B cell (primary cell): Measurements from ENCODE around the gene TPK1. TPM values are rescaled to one million over a fixed set of nuclear protein-coding genes. Genes with fewer than 3 reads are reported as not detected.

Source experiments
- ATAC-seq: fragments of 200-7000 bp; cut with Tn5 transposase; one replicate; pipeline ENCODE4 v1.10.0; 2021; ENCODE audit warnings: low read depth, mild to moderate bottlenecking, moderate number of reproducible peaks, moderate library complexity
- CTCF ChIA-PET: fragments of 350-600 bp; sonication (Branson Sonifier 250); formaldehyde crosslinking; loops from one replicate; lab custom pipeline; 2021; ENCODE audit warnings: antibody characterized with exemption, inconsistent platforms; lab: Charles Lee
- POLR2A ChIA-PET: fragments of 350-600 bp; sonication (Branson Sonifier 250); formaldehyde crosslinking; loops from one replicate; lab custom pipeline; 2021; ENCODE audit warnings: antibody characterized with exemption; lab: Charles Lee
- DNase-seq: peaks from one replicate; pipeline ENCODE4 v3.0.0; 2013
- H2AFZ ChIP-seq: 2 replicates; pipeline ENCODE4 v1.6.1; 2012; ENCODE audit warnings: mild to moderate bottlenecking, low read depth, low read length; ENCODE audit not compliant: insufficient read depth, poor library complexity, severe bottlenecking
- H3K27ac ChIP-seq, 2 donors: 1 replicate in 1 of 2; 2 replicates in 1 of 2; pipeline ENCODE4 v1.5.1; 2012 to 2013; ENCODE audit warnings: low read length in 2 of 2, mild to moderate bottlenecking in 2 of 2, moderate library complexity in 1 of 2
- H3K27me3 ChIP-seq, 4 experiments: fragments of 200-600 bp in 1 of 4; sonication (generic) in 1 of 4; replicated peaks in 1 of 4; 1 replicate in 2 of 4; 2 replicates in 2 of 4; pipeline versions ENCODE4 v1.6.1 to v1.7.0; 2013 to 2016; ENCODE audit warnings: low read length in 3 of 4, mild to moderate bottlenecking in 2 of 4, mixed read lengths in 1 of 4, moderate library complexity in 1 of 4; ENCODE audit not compliant: insufficient read depth in 4 of 4, control insufficient read depth in 3 of 4; ENCODE audit errors: control extremely low read depth in 1 of 4
- H3K36me3 ChIP-seq, 2 experiments: replicated peaks in 1 of 2; 1 replicate in 1 of 2; 2 replicates in 1 of 2; pipeline versions ENCODE4 v1.6.1 to v1.7.1; 2013; ENCODE audit warnings: low read length in 1 of 2; ENCODE audit not compliant: insufficient read depth in 2 of 2, control insufficient read depth in 1 of 2; ENCODE audit errors: control extremely low read depth in 1 of 2, extremely low read depth in 1 of 2
- H3K4me1 ChIP-seq, 2 donors: fragments of 200-600 bp in 1 of 2; sonication (generic) in 1 of 2; 1 replicate in 1 of 2; 2 replicates in 1 of 2; pipeline versions ENCODE4 v1.5.1 to v1.6.1; 2013 to 2017; ENCODE audit warnings: low read length in 2 of 2; ENCODE audit not compliant: control insufficient read depth in 2 of 2, insufficient read depth in 2 of 2
- H3K4me2 ChIP-seq: replicated peaks from 2 replicates; pipeline ENCODE3; 2012; ENCODE audit warnings: mild to moderate bottlenecking, low read depth, low read length; ENCODE audit not compliant: poor library complexity, severe bottlenecking
- H3K4me3 ChIP-seq, 5 experiments: fragments of 200-600 bp in 1 of 5; sonication (generic) in 1 of 5; 1 replicate in 3 of 5; 2 replicates in 2 of 5; pipeline versions ENCODE4 v1.5.1 to v1.7.0; 2011 to 2016; ENCODE audit warnings: low read length in 4 of 5, mild to moderate bottlenecking in 4 of 5, low read depth in 2 of 5, control low read depth in 1 of 5, moderate library complexity in 1 of 5; ENCODE audit not compliant: insufficient read depth in 1 of 5; ENCODE audit errors: control extremely low read depth in 1 of 5, extremely low read depth in 1 of 5
- H3K79me2 ChIP-seq: fragments of 200-600 bp; sonication (generic); one replicate; pipeline ENCODE4 v1.6.0; 2016; ENCODE audit warnings: low read length; ENCODE audit not compliant: control insufficient read depth, insufficient read depth
- H3K9ac ChIP-seq: fragments of 200-600 bp; sonication (generic); 2 replicates; pipeline ENCODE4 v1.6.1; 2017; ENCODE audit warnings: mild to moderate bottlenecking, low read length, moderate library complexity
- H3K9me3 ChIP-seq, 3 donors: one replicate each; pipeline versions ENCODE4 v1.6.1 to v1.7.1; 2013; ENCODE audit warnings: low read length in 2 of 3; ENCODE audit not compliant: control insufficient read depth in 2 of 3, insufficient read depth in 1 of 3; ENCODE audit errors: control extremely low read depth in 1 of 3
- H4K20me1 ChIP-seq: 2 replicates; pipeline ENCODE4 v1.6.0; 2012; ENCODE audit warnings: mild to moderate bottlenecking, low read length; ENCODE audit not compliant: insufficient read depth, control insufficient read depth, poor library complexity, severe bottlenecking
- H3K27ac Mint-ChIP-seq: one replicate; pipeline ENCODE4 v1.8.0; 2021; ENCODE audit warnings: mixed read lengths
- H3K27me3 Mint-ChIP-seq: one replicate; pipeline ENCODE4 v1.8.0; 2021; ENCODE audit warnings: mixed read lengths
- H3K4me1 Mint-ChIP-seq: one replicate; pipeline ENCODE4 v1.8.0; 2021; ENCODE audit warnings: mixed read lengths
- H3K4me3 Mint-ChIP-seq: one replicate; pipeline ENCODE4 v1.8.0; 2021; ENCODE audit warnings: mixed read lengths
- H3K9me3 Mint-ChIP-seq: one replicate; pipeline ENCODE4 v1.8.0; 2022; ENCODE audit warnings: mixed read lengths; ENCODE audit not compliant: insufficient read depth
- EZH2 ChIP-seq: IDR thresholded peaks from 2 replicates; pipeline ENCODE4 v1.6.1; 2012; ENCODE audit warnings: borderline replicate concordance, low read depth, mild to moderate bottlenecking, moderate library complexity, low read length; ENCODE audit not compliant: insufficient read depth, poor library complexity, severe bottlenecking
- WGBS: methylation state at CpG from one replicate; pipeline ENCODE4 v1.1.5; 2013; ENCODE audit warnings: missing lambda C conversion rate; ENCODE audit not compliant: insufficient coverage; 5-methylcytosine and 5-hydroxymethylcytosine counted together
- intact Hi-C: fragments of 100-400 bp; cut with micrococcal nuclease; formaldehyde crosslinking; loops from one replicate; pipeline ENCODE4 v1.10.0; 2022
- polyA plus RNA-seq: library from polyadenylated mRNA; depleted of rRNA; stranded (reverse); fragments of >200 nt; gene quantifications from 2 replicates; pipeline ENCODE4 v1.2.3, GENCODE V29; 2012
- total RNA-seq, 2 donors: library from RNA; stranded (reverse); fragments of 120-200 nt in 1 of 2; gene quantifications; 1 replicate in 1 of 2; 2 replicates in 1 of 2; pipeline versions ENCODE4 v1.2.3 to v1.2.4, GENCODE V29; 2013 to 2022
- TF ChIP-seq, protein P1 (sequence below): fragments of 200-600 bp; IDR thresholded peaks from one replicate; pipeline ENCODE4 v1.8.0; 2022; ENCODE audit warnings: antibody characterized with exemption, mild to moderate bottlenecking

Gene TPK1
- total and polyA plus RNA-seq, 2 donors (not counting 1 experiment from before 2014, with no cell fraction given), result 13.7 to 26.4 TPM

DNA sequence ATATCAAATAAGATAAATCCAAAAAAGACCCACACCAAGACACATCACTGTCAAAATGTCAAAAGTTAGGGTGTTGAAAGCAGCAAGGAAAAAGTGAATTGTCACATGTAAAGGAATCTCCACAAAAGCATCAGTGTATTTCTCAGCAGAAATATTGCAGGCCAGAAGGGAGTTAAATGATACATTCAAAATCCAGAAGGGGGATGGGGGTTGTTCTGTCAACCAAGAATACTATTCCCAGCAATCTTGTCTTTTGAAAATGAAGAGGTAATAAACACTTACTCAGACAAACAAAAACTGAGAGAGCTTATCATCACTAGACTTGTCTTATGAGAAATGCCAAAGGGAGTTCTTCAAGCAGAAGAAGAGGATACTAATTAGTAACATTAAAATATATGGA, 241.3 kb downstream of the TPK1 start:
- ATAC-seq (no peak), DNase-seq (no peak)
- H3K27me3 Mint-ChIP-seq, result no peaks in the 10 kb centered on the region
- peaks cover 22% of the 10 kb centered on the region for H3K9me3 Mint-ChIP-seq
- no peak overlapping the region for H2AFZ ChIP-seq
- TF ChIP-seq EZH2, result no peak
- TF ChIP-seq, protein P1, sequence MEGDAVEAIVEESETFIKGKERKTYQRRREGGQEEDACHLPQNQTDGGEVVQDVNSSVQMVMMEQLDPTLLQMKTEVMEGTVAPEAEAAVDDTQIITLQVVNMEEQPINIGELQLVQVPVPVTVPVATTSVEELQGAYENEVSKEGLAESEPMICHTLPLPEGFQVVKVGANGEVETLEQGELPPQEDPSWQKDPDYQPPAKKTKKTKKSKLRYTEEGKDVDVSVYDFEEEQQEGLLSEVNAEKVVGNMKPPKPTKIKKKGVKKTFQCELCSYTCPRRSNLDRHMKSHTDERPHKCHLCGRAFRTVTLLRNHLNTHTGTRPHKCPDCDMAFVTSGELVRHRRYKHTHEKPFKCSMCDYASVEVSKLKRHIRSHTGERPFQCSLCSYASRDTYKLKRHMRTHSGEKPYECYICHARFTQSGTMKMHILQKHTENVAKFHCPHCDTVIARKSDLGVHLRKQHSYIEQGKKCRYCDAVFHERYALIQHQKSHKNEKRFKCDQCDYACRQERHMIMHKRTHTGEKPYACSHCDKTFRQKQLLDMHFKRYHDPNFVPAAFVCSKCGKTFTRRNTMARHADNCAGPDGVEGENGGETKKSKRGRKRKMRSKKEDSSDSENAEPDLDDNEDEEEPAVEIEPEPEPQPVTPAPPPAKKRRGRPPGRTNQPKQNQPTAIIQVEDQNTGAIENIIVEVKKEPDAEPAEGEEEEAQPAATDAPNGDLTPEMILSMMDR, result no peak
- CTCF ChIA-PET, result no interaction called here
- peaks cover 0 to 5% of the 10 kb centered on the region in 2 experiments for H3K36me3 ChIP-seq
- no peak overlapping the region for H3K27ac Mint-ChIP-seq
- H3K27me3 ChIP-seq, result no peaks in the 10 kb centered on the region
- no peak overlapping the region for H3K4me3 Mint-ChIP-seq
- no peak overlapping the region for H3K27ac ChIP-seq
- POLR2A ChIA-PET, result no interaction called here
- no peaks in the 10 kb centered on the region for H3K79me2 ChIP-seq
- intact Hi-C loops, result no loop called here
- no peaks in the 10 kb centered on the region for H3K4me1 ChIP-seq
- H3K9ac ChIP-seq, result no peak overlapping the region
- no peaks in the 10 kb centered on the region for H4K20me1 ChIP-seq
- no peaks in the 10 kb centered on the region for H3K4me1 Mint-ChIP-seq
- H3K9me3 ChIP-seq, result peaks cover 0 to 21% (median 4%) of the 10 kb centered on the region in 3 donors
- H3K4me3 ChIP-seq, result no peak overlapping the region
- H3K4me2 ChIP-seq, result no peak overlapping the region

DNA sequence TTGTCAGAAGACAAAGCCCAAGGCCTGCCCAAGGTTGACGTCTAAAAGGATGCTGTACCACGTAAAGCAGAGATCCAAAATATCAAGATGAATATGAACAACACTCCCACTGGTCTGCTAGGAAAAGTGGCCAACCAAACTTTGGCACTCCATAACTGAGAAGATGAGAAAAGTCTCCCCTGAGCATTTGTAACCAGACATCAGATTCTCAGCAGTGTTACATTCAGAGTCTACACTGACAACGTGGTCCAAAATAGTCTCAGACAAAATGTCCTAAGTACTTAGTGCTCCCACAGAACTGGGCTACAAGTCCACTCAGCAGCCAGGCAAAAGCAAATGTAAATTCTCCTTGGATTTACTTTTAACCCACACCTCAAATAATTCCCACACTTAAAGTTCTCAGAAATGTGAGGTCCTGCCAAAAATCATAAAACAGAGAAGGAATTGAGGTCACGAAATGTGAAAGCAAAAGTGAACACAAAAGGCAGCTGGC, 247.2 kb downstream of the TPK1 start:
- 93% methylated on average over 3 of the region's 4 CpGs for WGBS
- no peaks in the 10 kb centered on the region for H3K4me1 ChIP-seq
- Mint-ChIP-seq H3K27ac (no peak overlapping the region), H3K27me3 (no peaks in the 10 kb centered on the region), H3K4me1 (no peaks in the 10 kb centered on the region), H3K9me3 (peaks cover 4% of the 10 kb centered on the region), H3K4me3 (no peak overlapping the region)
- ChIA-PET CTCF (no interaction called here), POLR2A (no interaction called here)
- no peak overlapping the region for H2AFZ ChIP-seq
- H3K27ac ChIP-seq, result no peak overlapping the region
- ATAC-seq (no peak), DNase-seq (no peak)
- H3K36me3 ChIP-seq, result peaks cover 0 to 5% of the 10 kb centered on the region in 2 experiments
- TF ChIP-seq, protein P1, result no peak
- TF ChIP-seq EZH2, result no peak
- H3K9me3 ChIP-seq, result peaks cover 0 to 3% (median 0%) of the 10 kb centered on the region in 3 donors
- no peak overlapping the region for H3K4me3 ChIP-seq
- no peaks in the 10 kb centered on the region for H3K79me2 ChIP-seq
- no peaks in the 10 kb centered on the region for H4K20me1 ChIP-seq
- no peaks in the 10 kb centered on the region for H3K27me3 ChIP-seq
- H3K4me2 ChIP-seq, result no peak overlapping the region
- intact Hi-C loops, result no loop called here
- H3K9ac ChIP-seq, result no peak overlapping the region
